ENCODE data around the gene MPHOSPH6.

DNA sequence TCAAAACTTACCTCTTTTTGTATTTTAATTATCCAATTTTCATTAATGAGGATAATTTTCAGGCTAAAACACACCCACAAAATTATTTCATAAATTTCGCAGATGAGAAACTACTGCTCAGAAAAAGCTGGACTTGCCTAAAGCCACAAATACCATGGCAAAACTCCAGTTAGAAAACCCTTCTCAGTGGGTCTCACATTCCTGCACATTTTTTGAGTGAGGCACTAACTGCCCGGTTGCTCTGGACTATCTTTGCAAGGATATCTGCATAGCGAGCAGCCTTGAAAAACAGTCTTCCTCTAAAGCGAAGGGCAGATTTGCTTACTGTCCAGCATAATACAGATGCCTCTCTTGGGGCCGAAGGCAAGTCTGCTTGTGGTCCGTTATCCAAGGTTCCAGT, 9.8 kb downstream of the MPHOSPH6 start:
- no peak for TF ChIP-seq EZH2 (optimal IDR thresholded peaks at IDR 0.05; ENCODE audit: low read depth, low read length)
- TF ChIP-seq, protein P1, sequence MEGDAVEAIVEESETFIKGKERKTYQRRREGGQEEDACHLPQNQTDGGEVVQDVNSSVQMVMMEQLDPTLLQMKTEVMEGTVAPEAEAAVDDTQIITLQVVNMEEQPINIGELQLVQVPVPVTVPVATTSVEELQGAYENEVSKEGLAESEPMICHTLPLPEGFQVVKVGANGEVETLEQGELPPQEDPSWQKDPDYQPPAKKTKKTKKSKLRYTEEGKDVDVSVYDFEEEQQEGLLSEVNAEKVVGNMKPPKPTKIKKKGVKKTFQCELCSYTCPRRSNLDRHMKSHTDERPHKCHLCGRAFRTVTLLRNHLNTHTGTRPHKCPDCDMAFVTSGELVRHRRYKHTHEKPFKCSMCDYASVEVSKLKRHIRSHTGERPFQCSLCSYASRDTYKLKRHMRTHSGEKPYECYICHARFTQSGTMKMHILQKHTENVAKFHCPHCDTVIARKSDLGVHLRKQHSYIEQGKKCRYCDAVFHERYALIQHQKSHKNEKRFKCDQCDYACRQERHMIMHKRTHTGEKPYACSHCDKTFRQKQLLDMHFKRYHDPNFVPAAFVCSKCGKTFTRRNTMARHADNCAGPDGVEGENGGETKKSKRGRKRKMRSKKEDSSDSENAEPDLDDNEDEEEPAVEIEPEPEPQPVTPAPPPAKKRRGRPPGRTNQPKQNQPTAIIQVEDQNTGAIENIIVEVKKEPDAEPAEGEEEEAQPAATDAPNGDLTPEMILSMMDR (IDR thresholded peaks at IDR 0.05; ENCODE audit: low read length), result no peak

Data from MM.1S (cell line).